HG03460 (cell line): ENCODE measurements around the gene ARHGDIG.

Experiments used
- ATAC-seq: cut with Tn5 transposase; IDR thresholded peaks from one replicate; pipeline ENCODE4 v1.9.1; 2021; ENCODE audit not compliant: unreplicated experiment

The ARHGDIG gene

DNA sequence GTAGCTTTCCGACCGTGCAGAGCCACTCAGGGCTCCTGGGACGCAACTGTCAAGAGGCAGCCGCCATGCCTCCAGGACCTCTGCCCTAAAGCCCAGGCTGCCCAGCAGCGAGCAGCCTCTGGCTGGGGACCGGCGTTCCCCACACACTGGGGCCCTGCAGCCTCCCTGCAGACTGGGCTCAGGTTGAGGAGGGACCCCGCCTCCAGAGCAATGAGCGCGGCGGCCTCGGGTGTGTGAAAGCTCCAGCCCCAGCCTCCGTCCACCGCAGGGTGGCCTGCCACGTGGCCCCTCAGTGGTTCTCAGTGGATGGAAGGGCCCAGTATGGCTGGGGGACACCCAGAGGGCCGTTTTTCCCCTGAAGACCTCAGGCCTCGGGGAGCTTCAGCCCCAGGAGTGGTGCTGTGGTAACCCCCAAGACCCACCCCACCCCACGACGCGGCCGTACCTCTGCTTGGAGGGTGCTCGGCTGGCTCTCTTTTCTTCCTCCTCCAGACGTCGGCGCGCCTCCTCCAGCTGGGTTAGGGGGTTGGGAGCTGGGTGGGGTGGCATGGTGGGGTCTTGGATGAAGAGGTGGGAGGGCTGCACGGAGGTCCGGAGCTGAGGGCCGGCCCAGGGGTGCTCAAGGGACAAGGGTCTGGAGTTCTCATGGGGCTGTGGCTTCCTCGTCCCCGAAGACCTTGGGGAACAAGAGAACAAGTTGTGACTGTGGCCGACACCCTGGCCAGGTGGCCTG lies 12.8 kb downstream of the ARHGDIG start:
- ATAC-seq = no peak

DNA sequence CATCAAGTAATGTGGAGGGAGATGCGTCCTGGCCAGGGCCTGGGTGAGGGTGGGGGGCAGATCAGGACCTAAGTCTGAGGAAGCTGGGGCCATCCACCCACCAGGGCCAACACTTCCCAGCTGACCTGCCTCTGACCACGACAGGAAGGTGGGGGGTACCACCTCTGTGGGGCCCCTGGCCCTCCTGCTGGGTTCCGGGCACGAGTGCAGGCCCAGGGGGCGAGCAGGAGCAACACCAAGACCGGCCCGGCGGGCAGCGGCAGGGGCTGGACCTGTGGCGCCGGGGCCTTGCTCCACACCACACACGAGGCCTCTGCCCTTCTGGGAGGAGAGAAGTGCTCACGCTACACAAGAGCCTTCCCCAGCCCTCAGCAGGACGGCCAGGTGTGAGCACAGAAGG lies 15.9 kb downstream of the ARHGDIG start:
- ATAC-seq = no peak

DNA sequence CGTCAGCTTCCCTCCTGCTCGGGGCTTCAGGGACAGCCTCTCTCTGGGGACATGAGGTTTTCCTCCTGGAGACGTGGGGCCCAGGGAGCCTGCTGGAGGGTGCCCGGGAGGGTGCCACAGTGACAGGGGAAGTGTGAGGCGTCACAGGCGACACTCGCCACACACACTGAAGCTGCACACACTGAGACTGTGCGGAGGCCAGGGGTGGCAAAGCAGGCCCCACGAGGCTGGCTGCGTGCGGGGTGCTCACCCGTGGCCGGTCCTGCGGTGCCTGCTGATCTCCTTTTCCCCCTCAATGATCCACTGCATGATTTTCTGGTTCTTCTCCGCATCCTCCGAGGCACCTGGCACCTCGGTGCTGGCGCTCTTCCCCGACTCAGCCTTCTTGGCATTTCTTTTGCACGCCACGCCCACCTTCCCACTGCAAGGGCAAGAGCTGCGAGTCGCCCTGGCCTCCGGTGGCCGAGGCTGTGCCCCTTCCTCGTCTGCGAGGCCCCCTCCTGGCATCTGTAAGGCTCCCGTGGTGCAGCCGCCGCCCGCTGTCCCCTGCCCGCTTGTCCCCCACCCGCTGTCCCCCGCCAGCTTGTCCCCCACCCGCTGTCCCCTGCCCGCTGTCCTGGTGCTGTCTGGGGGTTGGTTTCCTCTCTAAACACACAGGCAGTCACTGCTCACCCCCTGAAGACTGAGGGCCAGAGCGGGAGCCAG lies 16.6 kb downstream of the ARHGDIG start:
- ATAC-seq = no peak

DNA sequence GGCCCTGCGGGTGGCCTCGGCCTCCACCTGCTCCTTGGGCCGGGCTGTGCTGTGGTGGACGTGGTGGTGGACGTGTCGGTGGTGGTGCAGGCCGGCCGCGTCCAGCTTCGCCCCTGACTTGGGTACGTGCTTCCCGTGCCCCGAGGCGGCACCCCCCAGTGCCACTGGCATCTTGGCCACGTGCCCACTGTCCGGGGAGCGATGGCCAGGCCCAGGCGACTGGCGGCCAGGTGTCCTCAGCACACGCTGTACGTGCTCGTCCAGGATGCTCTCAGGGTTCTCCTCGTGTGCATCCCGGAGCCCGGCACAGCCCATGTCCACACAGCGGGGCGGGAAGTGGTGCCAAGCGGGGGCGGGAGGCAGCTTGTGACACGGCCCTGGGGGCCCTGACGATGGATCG lies 17.4 kb downstream of the ARHGDIG start:
- no peak for ATAC-seq

DNA sequence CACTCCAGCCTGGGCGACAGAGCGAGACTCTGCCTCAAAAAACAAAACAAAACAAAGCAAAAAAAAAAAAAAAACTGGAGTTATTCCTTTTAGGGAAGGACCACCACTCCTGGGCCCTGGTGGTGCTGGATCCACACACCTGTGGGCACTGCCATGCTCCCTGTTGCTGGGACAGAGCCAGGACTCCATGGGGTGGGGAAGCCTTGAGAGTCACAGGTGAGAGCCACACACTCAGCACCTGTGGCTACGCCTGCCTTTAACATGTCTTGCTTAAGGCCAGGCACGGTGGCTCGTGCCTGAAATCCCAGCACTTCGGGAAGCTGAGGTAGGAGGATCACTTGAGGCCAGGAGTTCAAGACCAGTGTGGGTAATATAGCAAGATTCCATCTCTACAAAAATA lies 20.8 kb downstream of the ARHGDIG start:
- ATAC-seq = no peak

DNA sequence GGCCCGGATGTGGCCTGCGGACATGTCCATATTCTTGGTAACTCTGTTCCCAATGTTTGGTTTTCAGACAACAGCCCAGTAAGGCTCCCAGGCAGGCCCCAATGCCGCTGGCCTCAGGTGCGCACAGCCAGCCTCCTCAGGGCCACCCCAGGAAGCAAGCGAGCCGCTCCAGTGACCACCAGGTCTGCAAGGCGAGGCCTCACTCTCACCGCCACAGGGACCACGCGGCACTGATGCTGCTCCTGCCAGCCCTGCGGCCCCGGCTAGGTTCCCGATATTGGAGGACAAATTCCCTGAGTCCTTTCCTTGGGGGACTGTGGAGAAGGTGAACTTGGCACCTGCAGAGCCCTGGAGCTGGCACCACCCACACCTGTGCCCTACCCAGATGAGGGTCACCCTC lies 21.6 kb downstream of the ARHGDIG start:
- ATAC-seq = no peak

DNA sequence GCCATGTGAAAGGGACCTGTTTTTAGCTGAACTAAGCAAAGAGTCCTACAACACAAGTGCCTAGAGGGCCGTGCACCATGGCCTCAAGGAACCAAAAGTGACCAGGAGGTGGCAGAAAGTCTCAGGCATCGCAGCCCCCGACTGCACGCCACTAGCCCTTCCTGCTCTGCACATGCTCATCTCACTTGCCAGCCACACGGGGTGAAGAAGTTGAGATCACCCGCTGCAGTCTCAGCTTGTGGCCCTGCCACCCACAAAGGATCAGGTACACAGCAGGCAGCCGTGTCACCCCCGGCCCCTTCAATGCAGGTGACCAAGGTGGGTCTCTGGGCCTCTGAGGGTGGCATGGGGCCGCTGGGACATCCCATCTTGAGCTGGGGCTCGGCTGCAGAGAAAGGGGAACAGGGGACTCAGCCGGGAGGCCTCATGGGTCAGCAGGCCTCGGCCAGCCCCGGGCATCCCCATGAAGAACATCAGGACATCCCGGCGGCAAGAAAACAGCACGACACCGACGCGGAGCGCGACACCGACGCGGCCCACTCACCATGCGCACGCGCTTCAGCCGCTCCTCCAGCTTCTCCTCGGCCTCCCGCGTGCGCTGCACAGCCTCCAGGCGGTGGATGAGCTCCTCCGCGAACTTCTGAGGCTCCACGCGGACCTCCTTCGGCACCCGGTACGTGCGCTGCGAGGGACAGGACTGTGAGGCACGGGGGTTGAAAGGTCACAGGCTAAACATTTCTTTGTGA lies 23.5 kb downstream of the ARHGDIG start:
- ATAC-seq = no peak

DNA sequence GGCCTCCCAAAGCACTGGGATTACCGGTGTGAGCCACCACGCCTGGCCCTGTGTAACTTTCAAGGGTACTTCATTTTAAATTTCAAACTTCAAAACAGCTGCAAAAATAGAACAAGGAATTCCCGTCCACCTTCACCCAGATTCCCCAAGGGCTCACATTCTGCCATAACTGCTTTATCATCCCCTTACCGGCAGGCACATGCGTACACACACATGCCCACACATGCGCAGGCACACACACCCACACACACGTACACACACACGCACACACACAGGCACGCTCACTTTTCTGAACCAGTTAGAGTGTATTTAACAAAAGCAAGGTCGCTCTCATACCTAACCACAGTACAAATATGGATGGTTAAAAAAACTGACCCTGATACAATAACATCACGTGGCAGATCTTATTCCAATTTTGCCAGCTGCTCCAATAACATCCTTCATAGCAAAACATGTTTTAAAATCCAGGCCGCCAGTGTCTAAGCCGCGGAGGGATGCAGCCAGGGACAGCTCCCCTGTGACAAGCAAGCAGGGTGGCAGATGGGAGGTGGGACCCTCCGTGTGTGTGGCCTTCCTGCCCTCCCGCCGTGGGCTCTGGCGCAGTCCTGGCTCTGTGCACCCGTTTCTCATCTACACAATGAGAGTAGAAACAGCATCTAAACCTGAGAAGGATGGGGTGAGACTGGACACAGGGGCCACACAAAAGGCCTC lies 25.7 kb downstream of the ARHGDIG start:
- no peak for ATAC-seq

DNA sequence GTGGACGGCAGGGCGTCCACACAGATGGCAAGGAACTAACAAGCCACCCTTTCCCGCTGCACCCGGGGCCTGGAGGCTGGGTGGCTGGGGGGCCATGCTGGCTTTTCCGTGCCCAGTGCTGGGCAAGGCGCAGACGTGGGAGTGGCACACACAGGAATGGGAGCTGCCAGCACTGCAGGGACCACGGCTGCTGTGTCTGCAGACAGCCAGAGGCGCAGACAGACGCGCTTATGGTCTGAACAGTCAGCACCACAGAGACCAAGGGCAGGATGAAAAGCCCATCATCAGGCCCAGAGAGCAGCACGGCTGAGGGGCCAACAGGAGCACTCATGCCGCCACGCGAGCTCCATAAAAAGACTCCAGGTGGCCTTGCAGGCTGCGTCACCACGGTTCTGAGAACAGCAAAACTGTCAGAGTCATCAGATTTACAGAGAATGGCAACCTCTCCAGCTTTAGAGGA lies 26.6 kb downstream of the ARHGDIG start:
- ATAC-seq = no peak

DNA sequence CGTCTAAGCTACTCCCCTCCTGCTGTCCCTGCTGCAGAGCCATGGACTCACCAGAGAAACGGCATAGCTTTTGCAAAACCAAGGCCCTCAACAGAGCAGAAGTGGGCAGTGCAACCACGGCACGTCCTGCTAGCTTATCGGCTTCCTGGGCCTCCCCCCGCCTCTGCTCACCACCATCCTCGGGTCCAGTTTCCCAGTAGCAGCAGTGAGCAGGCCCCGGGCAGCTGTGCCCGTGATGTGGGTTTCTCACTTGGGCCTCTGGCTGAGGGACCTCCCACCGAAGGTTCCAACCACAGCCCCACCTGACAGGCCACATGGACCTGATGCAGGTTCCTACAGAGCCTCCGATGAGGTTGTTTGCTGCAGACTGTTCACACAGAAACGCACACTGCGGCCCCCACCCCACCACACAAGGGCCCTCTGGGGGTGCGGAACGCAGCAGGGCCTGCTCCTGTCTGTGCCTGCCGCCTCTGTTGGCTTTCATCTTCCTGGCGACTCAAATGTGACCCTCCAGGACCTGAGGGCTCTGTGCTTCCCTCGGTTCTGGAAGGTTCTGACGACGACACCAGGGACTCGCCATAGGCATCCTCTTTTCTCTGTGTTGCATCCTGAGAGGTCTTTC lies 27.4 kb downstream of the ARHGDIG start:
- no peak for ATAC-seq

DNA sequence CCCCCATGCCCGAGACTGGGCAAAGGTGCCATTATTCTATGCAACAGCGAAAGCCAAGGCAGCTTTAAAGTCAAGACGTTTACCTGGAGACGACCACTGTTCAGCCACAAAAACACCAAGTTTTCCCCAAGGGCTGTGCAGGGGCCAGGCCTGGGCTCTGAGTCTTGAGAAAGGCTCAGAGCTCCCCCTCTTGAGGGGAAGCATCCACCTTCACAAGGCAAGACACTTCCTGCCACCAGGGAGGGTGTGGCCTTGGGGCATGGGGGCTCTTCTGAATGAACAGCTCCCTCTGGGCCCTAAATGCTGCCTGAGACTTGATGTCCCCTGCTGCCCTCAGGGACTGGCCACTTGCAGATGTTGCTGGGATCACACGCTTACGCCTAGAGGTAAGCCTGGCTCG lies 29.1 kb downstream of the ARHGDIG start:
- ATAC-seq = no peak

DNA sequence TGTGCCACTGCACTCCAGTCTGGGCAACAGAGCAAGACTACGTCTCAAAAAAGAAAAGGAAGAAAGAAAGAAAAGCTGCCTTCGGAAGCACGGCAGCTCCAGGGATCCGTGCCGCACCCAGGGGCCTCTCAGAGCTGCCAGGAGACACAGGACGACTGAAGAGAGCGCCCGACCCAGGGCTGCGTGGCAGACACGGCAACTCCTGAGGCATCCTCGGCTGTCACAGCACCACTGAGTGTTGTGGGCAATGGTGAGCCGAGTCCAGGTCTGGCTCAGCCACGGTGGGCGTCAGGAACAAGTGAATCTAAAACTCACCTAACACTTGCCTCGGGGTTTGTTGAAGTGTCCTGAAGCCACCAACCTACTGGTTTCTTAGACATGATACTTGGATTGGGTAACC lies 31.3 kb downstream of the ARHGDIG start:
- no peak for ATAC-seq

DNA sequence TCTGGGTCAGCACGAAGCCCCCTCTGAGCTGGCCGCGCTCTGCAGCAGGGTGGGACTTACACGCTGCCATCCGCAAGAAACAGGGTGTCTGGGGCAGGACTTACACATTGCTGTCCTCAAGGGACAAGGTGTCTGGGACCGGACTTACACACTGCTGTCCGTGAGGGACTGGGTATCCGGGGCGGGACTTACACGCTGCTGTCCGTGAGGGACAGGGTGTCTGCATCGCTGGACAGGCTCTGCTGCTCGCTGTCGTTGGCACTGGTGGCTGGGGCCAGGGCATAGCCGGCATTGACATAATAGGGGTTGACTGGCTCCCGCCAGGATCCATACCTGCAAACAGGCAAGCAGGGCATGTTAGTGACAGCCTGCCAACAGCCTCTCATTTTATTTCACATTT lies 34.0 kb downstream of the ARHGDIG start:
- ATAC-seq = no peak

DNA sequence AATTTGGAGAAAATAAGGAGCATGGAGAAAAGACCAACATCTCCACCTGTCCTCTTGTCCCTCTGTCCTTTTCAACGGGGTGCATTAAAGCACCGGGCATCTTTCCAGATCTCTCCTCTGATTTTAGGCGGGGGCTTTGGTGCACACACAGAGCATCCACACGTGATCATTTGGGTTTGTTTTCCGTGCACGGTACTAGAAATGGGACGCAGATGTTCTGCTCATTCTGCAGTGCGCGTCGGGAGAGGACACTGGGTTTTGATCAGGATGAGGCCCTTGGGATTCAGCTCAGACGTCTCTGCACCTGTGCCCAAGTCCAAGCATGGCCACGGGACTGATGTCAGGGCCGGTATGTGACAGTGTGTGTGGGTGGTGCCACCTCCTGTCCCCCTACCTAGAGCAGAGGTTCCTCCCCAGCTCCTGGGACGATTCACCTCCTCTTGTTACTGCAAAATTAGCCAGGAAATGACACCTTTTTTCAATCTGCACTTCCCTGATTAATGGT lies 34.5 kb downstream of the ARHGDIG start:
- ATAC-seq = no peak

DNA sequence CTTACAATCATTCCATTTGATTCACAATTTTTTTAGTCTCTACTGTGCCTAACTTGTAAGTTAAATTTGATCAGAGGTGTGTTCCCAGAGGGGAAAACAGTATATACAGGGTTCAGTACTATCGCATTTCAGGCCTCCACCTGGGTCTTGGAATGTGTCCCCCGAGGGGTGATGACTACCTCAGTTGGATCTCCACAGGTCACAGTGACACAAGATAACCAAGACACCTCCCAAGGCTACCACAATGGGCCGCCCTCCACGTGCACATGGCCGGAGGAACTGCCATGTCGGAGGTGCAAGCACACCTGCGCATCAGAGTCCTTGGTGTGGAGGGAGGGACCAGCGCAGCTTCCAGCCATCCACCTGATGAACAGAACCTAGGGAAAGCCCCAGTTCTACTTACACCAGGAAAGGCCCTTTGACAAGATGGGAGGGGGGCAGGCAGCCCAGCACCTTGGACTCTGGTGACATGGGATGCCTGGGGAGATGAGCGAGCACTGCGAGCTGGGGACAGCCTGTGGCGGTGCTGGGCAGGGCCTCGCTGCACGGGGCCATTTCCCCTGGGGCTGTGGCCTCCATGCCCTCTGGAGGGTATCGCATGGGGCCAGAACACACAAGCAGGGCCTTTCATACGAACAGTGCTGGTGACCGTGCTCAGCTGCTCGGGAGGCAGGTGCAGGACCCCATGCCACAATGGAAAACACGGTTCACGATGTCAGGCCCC lies 36.5 kb downstream of the ARHGDIG start:
- no peak for ATAC-seq

DNA sequence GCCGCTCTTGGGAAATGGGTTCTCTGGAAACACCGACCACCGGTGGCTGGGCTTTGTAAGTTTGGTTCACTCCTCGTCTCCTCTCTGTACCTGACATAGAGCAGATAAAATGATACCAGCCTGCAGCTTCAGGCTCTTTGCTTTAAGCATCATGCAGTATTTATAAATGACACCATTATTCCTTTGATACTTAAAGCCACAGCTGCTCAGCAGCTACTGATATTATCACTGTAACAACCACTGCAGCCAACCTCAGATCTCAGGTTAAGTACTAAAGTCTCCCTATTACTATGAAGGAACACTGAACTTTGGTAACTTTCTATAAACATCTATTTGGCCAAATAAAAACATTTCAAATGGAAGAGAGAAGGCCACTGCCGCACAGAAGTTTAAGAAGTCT lies 37.2 kb downstream of the ARHGDIG start:
- no peak for ATAC-seq

DNA sequence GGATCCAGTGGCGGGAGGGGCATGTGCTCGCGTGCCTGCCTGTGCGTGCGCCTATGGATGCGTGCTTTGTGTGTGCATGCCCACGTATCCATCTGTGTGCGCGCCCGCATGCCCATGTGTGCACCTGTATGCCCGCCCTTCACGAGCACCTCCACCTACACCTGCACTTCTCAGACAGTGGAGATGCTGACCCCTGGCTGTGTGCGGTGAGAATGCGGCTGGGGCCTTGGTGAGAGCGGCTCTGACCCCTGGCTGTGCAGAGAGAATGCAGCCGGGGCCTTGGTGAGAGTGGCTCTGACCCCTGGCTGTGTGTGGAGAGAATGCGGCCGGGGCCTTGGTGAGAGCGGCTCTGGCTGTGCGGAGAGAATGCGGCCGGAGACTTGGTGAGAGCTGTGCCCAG lies 38.2 kb downstream of the ARHGDIG start:
- no peak for ATAC-seq

DNA sequence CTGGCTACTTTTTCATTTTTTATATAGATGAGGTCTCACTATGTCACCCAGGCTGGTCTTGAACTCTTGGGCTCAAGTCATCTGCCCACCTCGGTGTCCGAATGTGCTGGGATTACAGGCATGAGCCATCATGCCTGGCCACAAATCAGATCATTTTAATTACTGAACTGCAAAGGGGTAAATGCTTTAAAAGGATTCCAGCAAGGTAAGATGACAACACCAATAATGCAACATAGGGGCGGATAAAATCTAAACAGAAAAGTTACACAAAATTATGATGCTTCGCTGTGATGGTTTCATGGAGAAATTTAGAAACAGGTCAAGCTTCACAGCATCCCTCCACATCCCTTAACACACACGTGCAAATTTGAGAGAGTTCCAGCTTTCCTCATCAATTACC lies 39.8 kb downstream of the ARHGDIG start:
- ATAC-seq = no peak

DNA sequence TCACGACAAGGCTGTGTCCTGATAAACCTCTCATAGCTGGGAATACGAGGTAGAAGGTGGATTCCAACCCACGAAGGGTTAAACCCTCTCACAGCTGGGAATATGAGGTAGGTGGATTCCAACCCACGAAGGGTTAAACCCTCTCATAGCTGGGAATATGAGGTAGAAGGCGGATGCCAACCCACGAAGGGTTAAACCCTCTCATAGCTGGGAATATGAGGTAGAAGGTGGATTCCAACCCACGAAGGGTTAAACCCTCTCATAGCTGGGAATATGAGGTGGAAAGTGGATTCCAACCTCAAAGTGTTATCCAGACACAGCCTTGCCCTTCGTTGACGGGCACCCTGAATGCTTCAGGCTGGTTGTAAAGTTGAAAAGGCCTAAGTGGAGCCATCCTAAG lies 41.1 kb downstream of the ARHGDIG start:
- no peak for ATAC-seq
